ENCODE results near the gene NEU3.

The NEU3 gene

DNA sequence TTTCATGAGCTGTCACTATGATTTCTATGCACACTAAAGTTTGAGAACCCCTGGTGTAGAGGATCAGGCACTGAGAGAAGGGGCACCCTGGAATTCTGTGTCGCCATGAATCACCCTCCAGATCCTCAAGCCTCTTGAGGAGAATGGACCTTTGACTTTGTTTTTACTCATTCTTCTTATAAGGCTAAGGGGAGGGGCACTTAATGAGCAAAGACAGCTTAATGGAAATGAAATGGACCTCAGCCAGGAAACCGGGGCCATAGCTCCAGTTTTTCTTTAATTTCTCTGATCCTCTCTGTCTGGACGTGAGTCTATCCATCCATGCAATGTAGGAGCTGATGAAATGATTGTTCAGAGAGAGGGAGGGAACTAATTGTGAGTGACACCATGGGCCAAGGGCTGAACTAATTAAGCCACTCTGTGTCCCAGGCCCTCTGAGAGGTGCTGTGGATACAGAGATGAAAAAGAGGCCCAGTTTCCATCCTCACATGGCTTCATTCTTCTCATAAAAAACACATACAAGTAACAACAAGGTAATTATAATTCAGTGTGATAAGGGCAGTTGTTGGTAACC, 75.1 kb downstream of the NEU3 start:
- DNase-seq (ENCODE audit: low read depth, low spot score): no peak

GRCh38 chr11:75066061-75066460, 77.3 kb downstream of the NEU3 start:
- DNase-seq (ENCODE audit: low read depth, low spot score): no peak
